ENCODE data around the gene PRMT5.
"Not testable (repeated sequence)": the region's sequence is repeated elsewhere in the genome, so short reads cannot be mapped to it uniquely, and the experiment has no call there.

PRMT5 gene

DNA sequence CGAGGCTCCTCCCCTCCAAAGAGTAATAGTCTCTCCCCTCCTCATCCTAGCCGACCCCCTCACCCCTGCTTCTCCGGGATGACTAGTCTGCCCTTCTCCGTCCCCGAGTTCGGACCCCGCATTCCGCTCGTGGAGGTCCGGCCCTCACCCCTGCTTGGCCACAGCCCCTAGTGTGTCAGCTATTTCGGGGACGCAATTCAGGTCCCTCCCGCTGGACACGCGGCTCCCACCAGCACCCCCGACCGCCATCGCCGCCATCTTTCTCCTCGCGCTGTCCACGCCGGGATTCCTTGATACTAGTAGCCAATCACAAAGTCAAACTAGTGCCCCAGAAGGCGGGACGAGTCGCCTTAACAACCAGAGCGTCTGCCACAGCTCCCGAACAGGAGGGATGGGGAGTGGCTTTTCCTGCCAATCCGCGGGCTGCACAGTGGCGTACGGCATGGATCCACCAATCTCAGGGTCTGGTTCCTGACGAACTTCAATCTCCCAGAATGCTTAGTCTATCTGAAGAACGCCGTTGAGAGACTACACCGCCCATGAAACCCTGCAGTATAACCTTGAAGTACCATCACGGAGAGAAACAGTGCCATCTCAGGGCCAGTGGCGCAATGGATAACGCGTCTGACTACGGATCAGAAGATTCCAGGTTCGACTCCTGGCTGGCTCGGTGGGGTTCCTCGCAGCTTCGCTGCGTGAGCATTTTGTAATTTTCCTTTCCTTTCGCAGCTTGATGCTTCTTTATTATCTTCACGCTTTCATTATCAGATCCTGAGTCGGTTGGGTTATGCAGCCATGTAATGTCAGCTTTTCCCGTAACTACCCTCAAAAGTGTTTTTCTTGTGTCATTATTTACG is at the start of gene PRMT5:
TSS of gene PRMT5 (minus strand) at position 273 of the 857 bp plus-strand sequence. CDS start at position 258, 15 bp downstream.
- DNase-seq: peak; percentile 97

DNA sequence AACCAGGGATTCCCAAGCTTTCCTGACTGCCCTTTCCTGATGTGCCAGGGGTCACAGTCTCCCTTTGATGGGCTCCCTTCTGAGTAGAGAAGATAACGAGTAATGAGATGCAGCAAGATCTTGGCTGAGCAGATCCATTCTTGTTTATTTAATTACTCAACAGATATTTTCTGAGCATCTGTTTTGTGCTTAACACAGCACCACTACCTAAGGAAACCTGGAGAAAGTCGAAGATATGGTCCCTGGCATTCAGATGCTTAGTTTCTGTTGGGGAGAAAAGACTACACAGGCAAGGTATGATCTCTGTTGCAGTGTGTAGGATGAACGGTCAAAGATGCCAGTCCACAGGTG is 49.3 kb upstream of the PRMT5 start:
- DNase-seq: no peak

DNA sequence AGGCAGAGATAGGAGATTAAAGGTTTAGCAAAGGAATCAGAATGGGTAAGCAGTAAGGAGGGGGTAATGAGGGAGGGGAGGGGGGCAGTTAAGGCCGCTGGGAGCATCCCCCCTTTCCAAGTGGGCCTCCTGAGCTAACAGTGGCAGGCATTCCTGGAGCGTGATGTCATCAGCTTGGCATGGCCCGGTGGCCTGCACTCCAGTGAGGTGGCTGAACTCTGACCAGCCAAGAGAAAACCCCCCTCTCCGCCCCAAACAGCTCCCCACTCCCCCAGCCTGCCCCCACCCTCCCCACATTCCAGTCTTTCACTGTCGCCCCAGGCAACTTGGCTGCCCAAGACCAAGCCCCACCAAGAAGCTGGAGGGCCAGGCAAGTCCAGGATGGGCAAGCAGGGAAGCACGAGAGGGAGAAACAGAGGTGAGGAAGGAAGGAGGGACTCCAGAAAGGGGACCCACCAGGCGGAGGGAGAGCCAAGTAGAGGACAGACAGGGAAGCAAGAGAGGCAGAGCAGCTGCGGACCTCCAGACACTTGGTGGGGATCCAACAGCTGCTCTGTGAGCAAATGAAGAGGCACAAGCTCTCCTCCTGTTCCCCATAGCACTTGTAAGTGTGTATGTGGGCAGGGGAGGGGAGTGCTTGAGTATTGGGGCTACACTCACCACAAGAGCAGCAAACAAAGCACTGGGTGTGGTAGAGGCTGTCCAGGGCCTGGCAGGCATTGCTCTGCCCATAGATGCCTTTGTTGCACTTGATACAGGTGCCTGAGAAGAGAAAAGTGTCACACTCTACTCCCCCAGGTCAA is 48.7 kb upstream of the PRMT5 start:
- DNase-seq: no peak

DNA sequence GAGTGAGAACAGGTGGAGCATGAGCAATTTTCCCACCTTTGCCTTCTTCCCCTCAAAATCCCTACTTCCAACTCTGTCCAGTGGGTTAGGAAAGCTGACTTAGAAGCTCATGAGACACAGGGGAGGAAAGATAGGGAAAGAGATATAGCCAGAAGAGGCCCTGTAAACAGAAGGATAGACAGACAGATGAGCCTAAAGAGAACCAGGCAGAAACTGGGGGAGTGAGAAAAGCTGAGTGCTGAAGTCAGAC is 48.2 kb upstream of the PRMT5 start:
- no peak for DNase-seq

DNA sequence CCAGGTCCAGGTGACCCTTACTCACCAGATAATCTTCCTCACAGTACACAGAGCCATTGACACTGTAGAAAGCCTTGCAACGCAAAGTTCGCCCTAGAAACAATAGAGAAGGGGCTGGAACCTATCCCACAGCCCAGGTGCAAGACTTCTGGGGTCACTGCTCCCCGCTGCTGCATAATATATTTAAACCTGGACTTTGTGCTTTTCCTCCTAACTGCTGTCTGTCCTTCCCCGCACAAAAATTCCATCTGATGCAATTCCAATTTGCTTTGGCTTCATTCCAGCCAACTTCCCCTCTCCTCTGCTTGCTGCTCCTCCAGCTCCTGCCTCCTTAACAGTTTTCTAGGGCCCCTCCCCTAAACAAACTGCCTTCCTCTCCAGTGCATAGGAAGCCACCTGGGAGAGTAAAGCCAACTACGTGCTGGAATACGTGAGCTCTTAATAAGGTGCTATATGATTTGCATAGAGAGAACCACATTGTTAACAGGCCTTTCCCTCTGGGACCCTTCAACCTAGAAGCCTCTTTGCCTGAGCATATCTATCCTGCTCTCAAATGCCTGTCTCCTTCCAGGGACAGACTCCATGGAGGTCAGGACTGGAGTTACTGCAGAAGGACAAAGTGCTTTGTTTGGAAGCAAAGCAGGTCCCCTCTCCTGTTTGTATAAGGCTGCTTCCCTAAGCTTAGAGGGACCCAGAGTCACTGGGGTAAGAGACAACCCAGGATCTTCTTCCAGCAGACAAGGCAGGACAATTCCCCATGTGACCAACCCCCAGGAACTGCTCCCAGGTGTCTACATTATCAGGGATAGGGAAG is 47.7 kb upstream of the PRMT5 start:
- peak; percentile 32 for DNase-seq

DNA sequence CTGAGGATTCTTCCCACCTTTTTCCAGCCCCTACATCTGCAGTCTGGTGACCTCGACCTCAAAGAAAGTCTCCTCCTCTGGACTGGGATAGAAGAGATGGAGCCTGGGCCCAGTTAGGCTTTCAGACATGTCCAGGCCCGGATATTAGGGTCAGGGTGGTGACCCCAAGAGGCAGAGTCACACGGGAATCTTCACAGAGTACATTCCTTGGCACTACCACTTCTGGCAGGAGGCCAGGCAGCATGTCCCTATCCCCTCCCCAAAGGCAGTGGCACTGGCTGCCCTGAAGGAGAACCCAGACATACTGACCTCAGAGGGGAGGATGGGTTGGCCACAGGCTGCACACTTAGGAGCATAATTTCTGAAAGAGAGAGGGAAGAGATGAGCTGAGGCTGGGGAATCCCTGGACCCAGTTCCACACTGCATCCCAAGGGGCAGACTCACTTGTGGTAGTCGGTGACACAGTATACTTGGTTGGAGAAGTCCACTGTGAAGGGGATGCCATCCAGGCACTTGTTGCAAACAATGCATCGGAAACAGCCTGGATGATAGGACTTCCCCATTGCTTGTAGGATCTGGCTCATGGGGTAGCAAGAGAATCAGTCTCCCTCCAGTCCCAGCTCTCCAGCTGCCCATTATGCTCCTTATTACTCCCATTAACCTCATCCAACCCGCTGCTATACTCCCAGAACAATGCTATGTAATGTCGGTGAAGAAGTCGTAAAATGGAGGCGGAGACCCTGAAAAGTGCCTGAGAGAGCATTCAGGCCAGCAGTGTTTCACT is 45.5 kb upstream of the PRMT5 start:
- no peak for DNase-seq

DNA sequence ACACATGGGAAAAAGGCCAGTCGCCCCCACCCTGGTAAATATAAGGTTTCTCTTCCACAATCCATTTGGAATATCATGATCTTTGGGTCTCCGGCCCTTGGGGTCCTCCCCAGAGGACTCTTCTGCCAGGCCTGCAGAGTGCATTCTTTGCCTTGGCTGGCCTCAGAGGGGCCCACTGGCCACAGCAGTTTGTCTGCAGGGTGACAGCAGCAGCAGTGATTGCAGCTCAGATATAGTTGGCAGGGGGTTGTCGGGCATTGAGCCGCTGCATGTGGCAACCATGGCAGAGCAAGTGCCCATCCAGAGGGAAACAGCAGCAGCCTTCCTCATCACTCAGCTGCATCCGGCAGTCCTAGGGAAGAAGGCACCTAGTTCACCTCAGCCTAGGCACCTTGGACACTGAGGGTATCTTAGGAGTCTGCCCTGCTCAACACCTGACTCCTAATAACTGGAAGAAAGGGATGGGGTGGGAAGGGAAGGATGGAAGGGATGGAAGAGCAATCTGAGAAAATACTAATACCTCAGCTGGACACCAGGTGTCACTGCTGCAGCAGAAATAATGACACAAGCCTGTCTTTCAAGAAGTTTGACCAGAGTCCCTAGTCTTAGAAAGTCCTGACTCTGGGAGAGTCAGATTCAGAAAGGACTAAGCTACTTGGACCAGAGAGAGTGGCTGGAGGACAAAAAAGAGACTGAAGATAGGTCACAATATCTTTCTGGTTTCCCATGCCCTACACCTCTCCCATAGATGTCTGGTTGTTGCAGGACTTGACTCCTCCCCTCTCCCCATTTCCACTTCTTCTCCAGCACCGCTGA is 44.2 kb upstream of the PRMT5 start:
- DNase-seq: no peak

DNA sequence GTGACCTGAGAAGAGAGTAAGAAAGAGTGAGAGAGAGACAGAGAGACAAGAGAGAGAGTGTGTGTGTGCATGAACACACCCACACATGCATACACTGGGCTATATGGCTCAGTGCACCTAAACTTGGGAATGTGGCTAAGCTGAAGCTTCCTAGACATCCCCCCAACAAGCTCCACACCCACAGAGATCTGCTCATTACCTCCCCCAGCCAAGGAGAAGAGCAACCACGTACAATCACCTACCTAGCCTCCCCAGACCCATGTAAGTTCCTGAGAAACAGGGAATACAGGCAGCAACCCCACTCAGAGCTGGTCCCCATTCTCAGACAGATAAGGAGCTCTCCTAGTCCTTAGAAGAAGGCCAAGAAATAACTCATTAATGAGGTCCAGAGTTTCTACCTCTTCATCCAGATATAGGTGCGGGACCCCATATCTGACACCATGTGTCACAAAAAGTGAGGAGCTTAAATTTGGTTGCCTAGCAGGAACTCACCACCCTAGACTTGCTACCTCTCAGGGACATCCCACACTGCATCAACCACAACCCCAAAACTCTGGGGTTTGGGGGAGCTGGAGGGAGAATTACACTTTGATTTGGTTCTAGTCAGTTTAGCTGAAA is 43.2 kb upstream of the PRMT5 start:
- no peak for DNase-seq

DNA sequence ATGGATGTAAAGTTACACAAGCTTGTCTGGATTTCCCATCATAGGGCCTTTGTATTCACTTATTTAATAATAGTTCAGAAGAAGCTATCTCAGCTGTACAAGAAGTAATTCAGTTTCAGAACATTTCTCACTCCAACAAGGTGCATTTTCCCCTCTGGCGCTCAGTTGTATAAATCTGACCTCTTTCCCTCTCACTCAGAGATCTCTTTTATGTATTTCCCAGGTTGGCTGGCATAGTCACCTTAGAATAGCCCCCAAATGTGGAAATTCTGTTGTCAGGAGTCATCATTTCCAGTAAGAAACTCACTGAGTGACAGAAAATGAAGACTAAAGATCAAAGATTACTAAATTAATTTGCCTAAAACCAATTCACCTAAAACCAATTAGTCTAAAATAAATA is 42.0 kb upstream of the PRMT5 start:
- DNase-seq: no peak

DNA sequence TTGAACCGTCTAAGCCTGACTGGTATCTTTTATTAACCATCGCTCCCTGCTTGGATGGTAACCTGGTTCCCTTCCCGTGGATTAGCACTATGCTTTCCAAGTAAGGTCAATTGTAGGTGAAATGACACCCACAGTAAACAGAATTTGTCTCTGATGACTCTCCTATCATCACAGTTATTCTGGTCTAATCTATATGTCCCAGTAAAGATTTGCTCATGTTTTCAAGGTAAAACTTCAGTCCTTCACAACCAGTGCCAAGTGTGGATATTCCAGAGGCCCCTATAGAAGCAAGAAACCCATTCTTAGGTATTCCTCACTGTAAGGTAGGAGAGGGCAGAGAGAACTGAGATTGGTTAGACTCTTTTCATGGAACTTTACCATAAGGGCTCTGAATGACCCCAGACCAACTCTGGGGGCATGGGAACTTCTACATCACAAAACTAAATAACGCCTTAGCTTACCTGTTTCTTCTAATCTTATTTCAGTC is 37.6 kb upstream of the PRMT5 start:
- DNase-seq: no peak

DNA sequence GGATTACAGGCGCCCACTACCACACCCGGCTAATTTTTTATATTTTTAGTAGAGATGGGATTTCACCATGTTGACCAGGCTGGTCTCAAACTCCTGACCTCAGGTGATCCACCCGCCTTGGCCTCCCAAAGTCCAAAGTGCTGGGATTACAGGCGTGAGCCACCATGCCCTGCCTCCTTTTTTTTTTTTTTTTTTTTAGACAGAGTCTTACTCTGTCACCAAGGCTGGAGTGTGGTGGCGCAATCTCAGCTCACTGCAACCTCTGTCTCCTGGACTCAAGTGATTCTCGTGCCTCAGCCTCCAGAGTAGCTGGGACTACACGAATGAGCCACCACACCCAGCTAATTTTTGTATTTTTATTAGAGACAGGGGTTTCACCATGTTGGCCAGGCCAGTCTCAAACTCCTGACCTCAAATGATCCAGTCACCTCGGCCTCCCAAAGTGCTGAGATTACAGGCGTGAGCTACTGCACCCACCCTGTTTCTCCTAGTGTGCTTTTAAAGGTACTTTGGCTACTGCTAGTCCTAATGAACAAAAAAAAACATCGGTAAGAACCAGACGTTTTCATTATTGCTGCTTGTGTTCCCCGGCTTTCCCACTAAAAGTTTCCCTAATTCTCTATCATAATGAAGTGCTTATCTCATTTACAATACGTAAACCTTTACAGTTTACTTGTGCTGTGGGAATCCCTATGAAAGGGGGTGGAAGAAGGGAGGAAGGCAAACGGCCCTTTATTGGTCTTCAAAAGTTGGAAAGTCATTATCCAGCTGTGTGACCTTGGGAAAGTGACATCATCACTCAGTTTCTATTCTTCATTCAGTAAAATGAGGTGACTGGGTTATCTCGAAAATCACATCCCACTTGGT is 37.0 kb upstream of the PRMT5 start:
- DNase-seq: not testable (repeated sequence)

DNA sequence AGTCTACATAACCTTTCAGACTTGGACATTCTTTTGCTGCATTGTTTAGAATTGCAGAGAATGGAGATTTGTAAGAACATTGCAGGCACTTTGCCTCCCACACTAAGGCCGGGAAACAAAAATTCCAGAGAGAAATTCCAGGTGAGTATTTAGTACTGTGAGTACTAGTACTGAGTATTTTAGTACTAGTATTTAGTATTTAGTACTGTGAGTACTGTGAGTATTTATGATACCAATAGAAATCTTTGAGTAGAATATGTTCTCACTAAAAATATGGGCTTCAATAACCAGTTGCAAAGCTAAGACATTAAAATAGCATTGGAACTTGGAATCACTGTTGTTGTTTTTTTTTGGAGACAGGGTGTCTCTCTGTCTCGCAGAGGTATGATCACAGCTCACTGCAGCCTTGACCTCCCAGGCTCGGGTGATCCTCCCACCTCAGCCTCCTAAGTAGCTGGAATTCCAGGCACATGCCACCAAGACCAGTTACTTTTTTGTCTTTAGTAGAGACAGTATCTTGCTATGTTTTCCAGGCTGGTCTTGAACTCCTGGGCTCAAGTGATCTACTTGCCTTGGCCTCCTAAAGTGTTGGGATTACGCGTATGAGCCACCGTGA is 33.0 kb upstream of the PRMT5 start:
- no peak for DNase-seq

DNA sequence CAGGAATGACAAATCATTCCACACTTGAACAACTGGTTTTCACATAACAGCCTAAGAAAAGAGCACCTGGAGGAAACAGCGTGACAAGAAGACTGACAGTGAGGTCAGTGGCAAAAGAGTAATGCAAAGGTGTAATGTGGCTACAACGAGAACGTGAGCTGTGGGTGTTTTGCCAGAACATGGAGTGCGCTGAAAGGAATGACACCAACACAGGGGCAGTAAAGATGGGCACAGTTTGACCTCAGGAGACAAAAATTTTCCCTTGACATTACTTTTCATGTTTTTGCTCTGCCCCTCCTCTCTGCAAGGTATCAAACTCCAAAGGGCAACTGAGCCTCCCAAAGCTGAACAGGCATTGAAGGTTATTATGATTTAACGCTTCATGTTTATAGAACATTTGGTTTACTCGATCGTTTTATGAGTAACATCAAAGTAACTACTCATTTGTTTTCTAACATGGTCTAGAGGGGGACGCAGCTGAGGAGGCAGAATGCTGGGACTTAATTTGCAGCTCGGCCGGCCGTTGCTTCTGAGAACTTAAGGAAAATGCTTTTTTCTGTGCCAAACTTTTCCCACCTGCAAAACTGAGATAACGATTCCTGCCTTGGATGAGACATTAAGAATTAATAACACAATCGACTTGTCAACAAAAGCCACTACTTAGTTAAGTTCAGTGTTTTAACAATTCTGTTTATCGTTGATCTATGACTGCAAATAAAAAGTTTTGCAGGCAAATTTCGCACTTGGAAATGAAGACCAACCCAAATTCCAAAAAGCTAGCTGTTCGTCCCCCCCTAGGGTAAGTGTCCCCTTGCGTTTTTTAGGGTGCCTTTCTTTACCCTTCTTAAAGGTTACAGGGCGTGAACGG is 26.8 kb upstream of the PRMT5 start:
- DNase-seq: no peak

DNA sequence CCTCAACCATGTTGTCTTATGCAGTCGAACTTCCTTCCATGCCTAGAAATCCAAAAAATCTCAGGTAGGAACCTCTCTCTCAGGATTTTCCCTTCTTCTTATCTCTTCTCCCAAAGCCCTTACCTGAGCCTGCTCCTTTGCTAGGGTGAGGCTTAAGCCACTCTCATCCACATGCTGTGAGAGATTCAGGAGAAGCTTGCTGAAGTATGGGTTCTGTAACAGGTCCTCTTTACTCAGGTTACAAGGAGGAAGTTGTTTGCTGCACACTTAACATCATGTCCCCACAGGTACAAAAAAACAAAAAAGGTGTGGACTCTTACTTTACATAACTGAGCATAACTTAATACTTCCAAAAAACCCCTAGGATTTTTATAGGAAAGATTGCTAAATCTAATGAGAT is 23.2 kb upstream of the PRMT5 start:
- no peak for DNase-seq

DNA sequence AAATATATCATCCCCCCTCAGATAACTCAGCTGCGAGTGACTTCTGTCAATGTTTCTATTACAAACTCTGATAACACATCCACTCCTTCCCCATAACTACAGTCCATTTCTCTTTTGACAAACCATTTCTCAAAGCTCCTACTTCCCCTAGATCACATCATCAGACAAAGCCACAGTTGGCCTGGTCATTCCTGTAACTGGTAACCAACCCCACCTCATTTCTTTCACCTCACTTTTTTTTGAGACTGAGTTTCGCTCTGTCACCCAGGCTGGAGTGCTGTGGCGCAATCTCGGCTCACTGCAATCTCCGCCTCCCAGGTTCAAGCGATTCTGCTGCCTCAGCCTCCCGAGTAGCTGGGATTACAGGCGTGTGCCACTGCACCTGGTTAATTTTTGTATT is 22.6 kb upstream of the PRMT5 start:
- DNase-seq: not testable (repeated sequence)

DNA sequence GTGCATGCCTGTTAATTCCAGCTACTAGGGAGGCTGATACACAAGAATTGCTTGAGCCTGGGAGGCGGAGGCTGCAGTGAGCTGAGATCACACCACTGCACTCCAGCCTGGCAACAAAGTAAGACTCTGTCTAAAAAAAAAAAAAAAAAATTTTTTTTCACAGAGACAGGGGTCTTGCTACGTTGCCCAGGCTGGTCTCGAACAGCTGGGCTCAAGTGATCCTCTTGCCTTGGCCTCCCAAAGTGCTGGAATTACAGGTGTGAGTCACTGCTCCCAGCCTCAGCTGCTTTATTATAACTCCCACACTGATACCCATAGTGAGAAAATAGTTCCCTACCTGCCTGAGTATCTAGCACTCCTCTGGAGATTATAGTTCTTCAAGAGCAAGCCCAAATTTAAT is 16.5 kb upstream of the PRMT5 start:
- DNase-seq: no peak

DNA sequence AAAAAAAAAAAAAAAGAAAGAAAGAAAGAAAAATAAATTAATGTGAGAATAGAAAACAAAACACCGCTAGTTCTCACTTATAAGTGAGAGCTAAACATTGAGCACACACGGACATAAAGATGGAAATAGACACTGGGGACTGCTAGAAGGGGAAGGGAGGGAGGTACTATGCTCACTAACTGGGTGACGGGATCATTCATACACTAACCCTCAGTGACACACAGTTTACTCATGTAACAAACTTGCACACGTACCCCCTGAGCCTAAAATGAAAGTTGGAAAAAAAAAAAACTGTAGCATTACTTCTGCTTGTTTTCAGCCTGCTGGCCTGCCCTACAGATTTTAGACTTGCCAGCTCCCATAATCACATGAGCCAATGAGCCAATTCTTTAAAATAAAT is 10.5 kb upstream of the PRMT5 start:
- no peak for DNase-seq

DNA sequence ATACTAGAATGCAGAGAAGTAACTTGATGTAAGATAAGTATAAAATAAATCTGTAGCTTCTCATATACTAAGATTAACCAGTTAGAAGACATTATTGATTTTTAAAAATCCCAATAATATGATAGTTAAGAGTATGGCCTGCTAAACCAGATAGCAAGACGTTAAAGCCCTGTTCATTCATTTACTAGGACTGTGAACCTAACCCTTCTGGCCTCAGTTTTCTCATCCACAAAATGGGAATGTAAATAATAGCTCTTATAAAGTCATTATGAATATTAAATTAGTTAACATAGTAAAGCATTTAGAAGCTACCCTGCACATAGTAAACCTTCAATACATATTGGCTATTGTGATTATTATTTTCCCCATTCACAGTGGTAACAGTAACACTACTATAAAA is 6.0 kb upstream of the PRMT5 start:
- DNase-seq: no peak

DNA sequence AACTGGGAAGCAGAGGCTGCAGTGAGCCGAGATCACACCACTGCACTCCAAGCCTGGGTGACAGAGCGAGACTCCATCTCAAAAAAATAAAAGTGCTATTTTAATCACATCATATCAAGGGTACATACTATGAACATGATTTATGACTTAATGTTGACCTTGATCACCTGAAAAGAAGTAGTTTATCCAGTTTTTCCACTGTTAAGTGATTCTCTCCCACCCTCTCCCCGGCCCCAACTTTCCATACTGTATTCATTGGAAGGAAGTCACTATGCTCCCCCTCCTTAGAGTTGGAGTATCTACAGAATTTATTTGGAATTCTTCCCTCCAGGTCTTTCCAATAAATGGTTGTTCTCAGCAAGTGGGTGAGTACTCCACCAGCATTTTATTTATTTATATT is 3.0 kb upstream of the PRMT5 start:
- DNase-seq: no peak

Data from NCI-H1436 treated with DMSO at 0.1 percent for 48 hours (cell line).